GM19035 (cell line): ENCODE results near the gene TENM3.
A peak's percentile ranks its signal among the peaks of the same experiment; 100 is the strongest.

Source experiments
- ATAC-seq: cut with Tn5 transposase; IDR thresholded peaks from one replicate; pipeline ENCODE4 v1.9.1; 2021; ENCODE audit not compliant: unreplicated experiment

The TENM3 gene

DNA sequence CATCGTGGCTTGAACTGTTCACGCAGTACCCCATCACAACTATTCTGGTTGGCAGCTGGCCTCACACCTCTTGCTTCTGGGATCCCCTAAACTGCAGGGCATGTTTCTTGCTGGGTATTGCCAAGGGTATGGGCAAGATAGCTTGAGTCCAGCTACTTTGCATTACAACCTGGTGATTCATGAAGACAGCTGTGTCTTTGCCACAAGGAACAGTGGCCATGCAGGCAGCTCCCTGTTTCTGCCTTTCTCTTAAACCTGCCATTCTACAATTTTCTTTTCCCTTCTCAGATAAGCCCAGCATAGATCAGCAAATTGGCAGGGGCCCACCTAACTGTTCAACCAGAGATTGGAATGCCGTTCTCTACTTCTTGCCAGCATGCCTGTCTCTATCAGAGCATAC lies 42.8 kb downstream of the TENM3 start:
- ATAC-seq: no peak

DNA sequence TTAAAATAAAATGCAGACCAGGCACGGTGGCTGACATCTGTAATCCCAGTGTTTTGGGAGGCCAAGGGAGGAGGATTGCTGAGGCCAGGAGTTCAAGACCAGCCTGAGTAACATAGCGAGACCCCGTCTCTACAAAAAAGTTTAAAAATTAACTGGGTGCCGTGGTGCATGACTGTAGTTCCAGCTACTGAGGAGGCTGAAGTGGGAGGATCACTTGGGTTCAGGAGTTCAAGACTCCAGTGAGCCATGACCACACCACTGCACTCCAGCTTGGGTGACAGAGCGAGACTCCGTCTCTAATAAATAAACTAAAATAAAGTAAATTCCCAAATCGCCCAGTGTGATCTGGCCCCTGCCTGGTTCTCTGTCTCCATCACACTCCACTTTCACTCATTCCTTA lies 43.7 kb downstream of the TENM3 start:
- ATAC-seq: no peak

DNA sequence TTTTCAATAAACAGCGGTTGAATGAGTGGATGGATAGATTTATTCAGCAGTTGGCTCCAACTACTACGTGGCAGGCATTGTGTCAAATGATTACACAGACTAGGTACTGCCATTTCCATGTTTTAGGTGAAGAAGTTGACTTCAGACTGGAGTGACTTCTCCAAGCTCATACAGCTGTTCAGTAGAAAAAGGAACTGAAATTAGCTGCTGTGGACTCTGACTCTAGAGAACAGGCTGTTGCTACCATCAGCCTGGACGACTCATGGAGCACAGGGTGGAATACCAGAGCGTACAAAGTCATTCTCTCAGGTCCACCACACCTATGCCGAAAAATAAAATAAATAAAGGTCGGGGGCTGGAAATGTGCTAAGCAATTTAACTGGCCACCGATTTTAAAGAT lies 45.3 kb downstream of the TENM3 start:
- no peak for ATAC-seq

DNA sequence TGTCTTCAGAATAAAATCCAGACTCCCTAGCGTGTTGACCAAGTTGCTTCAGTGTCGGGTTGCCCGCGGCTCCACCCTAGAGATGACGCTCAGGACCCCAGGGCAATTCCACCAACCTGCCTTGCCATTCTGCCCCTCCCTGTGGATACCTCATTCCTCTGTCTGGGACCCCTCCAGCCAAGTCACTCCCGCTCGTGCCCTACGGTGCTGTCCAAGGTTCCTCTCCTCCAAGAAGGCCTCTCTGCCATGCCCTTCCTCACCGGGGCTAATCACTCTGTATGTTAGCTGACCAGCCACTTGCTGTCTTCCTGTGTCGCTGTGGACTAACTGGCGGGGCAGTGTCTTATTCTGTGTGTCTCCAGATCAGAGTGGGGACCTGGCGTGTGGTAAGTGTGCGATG lies 46.6 kb downstream of the TENM3 start:
- ATAC-seq: no peak

DNA sequence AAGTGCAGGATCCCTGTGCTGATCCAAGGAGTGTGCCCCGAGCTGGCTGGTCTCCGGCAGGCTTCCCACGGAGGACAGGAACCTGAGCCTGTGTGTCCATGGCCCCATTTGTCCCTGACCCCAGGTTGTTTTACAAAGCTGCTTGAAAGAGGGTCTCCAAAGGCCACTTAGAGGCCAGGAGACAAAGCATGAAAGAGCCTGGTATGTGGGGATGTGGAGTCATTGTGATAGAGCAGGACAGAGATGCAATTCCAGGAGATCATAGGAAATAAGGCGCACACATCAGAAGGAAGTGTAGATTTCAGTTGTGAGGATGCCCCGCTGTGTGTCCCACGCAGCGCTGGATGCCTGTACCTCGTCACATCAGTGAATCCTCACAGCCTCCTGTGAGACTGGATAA lies 48.0 kb downstream of the TENM3 start:
- ATAC-seq: no peak

DNA sequence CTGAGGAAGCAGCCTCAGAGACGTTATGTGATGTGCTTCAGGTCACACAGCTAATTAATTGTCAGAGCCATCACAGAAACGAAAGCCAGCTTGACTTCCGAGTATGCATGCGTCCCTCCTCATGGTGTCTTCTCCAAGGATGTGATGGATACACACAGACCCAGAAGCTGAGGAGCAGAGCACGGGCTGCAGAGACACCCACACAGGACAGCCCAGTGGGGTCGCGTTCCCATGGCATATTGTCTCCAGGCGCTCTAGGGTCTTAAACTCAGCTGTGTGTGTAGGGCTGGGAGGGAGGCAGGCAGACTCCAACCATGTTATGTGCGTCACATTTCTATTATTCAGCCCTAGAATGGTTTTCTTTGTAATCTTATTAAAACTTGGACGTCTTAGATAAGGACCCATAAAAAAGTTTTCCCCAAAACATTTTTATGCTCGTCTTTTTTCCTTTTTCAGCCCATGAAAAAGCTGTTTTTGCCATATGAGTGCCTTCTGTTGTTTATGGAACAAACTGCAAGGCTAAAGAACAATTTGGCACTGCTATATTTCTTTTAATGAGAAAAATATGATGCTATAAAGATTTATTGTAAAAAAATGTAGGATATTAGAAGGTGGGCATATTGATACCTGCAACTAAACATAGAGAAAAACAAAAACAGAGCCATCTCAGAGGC lies 48.5 kb downstream of the TENM3 start:
- no peak for ATAC-seq

DNA sequence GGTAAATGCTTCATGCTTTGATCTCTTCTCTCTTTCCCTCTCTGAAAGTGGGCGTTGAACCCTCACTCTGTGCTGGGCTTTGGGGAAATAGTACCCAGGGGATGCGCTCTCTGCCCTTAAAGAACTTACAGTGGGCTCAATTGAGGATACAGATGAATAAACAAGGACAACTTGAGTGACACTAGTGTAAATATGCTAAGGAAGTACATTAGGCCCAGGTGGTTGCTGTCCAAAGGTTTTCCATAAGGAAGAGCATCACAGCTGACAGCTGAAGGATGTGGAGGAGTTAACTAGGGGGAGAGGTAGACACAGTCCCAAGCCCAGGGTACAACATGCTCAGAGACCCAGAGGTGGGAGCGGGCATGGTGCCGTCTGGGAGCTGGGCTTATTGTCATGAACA lies 49.4 kb downstream of the TENM3 start:
- ATAC-seq: no peak

DNA sequence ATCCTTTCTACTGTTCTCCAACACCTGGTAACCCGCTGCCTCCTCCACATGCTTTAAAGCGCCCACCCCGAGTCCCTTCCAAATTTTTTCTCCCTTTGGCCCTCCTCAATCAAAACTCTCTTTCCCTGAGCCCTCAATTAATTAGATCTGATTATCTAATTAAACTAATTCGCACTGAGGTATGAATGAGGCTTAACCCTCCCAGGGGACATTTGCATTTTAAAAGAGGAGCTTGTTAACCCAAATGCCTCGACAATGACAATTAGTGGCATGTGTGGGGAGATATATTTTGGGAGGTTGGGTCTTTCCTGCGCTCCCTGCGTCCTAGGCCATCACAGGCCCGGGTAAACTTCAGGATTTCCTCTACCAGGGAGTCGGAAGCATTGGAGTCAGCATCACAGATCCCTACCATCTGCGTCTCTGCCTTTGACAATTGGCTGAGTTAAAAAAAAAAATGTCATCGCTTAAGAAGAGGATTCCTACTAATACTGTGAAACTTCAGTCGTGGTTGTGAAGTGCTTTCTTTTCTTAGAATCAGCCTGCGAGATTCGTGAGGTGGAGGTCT lies 50.6 kb downstream of the TENM3 start:
- no peak for ATAC-seq

DNA sequence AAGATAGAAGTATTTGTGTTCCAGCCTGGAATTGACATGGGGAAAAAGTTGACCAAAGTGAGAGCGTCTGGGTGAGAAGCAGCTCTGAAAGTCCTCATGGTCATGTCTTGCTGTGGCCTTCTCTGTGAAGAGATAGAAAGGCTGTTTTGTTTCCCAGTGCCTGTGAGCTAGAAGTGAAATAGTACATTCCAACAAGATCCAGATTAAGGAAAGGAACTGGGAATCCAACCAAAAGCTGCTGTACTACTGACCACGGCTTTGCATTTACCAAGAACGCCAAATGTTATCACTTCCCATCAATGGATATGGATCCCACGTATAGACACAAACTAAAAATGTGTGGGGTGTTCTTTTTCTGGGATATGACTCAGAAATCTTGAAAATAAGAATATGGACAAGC lies 51.2 kb downstream of the TENM3 start:
- no peak for ATAC-seq

DNA sequence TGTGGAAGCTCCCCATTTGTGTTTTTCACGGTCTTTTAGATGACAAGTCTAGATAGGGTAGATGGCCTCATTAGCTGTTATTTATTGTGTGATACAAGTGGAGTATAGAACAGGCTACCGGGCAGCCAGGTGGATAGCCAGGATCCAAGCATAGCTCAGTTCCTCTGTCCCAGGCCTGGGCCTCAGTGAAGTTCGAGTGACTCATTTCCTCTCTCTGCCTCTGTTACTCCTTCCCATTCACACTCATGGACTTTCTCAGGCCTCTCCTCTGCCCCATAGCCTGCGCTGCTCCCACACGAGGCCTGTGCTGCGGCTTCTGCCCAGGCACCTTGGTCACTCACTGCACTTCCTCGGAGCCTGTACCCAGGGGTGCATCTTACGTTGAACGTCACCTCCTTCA lies 54.5 kb downstream of the TENM3 start:
- ATAC-seq: no peak

DNA sequence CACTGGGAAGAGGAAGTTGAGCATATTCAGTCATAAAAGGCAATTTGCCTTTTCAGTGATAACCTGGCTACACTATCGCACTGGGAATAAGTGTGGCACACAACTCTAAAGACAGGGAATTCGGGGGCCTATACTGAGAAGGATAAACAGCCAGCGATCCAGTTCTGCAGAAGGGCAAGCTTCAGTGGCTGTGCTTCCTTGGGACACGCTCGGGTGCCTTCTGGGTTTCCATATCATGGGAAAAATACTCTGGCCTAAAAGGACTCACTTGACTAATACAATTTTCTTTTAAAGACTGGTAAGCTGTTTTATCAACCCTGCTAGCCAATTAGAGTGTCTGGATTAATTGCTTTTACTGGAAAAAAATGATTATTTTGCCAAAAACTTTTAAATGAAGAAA lies 58.5 kb downstream of the TENM3 start:
- ATAC-seq: no peak

DNA sequence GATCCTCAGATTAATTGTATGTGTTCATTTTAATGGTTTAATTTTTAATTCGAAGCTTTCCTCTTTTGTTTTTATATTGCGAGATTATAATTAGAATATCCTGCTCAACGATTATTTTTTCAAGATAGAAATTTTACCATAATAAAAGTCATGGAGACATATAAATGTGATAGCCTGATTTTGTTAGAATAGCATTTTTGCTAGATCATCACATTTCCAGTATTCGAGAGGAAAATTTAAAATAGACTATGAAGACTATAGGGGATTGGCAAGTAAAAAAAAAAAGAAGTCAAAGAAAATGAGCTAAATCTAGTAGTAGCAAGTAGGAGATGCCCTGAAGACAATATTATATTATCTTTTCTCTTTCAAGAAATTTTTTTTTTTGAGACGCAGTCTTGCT lies 60.6 kb downstream of the TENM3 start:
- no peak for ATAC-seq

DNA sequence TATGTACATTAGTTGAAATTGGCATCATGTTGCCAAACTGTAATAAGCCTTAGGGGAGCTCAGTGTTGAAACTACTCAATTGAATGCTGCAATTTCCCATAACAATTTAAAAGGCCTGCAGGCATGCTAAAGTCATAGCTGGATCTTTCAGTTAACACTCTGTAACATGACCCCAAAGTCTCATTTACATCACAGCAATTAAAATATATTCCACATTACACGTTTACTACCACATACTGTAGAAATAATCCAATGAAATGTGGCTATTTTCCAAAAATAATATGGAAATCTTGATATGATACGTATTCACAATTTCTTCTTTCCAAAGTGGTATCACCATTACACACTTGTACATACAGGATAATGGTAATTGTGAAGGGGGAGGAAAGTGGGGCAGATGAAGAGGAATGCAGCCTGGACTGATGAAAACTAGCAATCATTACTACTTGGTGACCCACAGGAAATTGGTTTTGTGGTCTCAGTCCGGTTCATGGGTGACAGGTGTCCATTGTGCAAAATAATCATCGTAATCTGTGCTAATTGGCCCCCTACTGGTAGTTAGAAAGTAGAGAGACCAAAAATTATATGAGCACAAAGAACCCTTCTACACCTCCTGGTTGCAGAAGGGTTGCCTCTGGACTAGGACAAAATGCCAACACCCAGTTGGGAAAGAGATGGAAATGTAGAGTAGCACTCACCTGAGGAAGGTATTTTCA lies 63.7 kb downstream of the TENM3 start:
- ATAC-seq: peak; percentile 48

DNA sequence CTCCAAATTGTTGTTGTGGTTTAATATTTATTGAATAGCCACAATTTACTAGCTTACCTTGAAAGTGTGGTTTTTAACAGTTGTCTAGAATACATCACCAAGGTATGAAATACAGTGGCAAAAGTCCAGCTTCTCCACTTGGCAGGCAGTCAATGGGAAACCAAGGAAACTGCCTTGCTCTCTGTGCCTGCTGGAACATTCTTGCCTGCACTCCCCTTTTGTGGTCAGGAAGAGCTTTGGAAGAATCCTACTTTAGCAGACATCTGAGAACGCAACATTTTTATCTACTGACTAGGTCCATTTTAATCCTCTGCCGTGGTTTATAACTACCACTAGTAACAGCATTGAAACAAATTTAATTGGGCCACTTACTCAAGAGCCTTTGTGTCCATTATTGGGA lies 64.5 kb downstream of the TENM3 start:
- ATAC-seq: no peak

DNA sequence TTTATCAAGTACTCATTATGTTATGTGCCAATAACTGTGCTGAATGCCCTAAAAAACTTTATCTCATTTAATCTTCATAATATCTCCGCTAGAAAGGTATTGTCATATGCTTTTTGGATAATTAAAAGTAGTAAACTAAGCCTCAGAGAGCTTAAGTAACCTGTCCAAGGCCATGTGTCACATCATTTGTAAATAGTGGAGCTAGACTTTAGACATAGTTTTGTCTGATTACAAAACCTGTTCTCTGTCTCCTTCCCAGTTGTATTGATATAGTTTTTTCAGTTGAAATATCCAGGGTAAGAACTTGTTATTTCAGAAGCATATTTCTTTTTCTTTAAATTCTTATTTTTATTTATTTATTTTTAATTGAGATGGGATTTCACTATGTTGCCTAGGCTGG lies 66.7 kb downstream of the TENM3 start:
- no peak for ATAC-seq

DNA sequence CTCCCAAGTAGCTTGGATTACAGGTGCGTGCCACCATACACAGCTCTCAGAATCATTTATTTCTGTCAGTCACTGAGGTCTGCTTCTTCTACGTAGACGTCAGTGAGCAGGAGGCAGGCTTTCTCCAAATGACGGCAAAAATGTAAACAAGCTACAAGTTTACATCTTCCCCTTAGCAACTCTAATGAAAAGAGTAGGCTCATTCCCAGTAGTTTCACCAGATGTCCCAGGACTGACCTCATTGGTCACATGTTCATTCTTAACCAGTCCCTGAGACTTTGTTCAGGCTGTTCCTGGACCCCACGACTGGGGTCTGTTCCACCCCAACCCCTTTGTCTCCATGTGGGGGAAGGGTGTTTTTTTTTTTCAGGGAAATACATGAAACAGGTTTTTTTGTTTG lies 67.1 kb downstream of the TENM3 start:
- no peak for ATAC-seq

DNA sequence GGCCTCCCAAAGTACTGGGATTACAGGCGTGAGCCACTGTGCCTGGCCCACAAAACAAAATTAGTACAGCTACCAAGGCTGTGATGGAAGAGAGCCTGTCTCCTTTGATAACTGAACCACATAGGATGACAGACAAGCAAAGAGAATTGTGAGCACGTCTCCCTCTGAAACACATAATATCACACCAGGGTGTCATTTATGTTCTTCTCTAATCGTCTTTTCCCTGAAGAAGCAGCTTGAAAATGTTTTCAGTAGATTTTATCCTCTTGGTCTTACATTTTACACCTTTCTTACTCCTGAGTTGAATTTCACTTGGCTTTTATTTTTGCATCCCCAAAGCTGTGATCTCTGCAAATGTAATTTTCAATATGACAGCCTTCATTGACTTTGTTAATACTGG lies 67.8 kb downstream of the TENM3 start:
- no peak for ATAC-seq

DNA sequence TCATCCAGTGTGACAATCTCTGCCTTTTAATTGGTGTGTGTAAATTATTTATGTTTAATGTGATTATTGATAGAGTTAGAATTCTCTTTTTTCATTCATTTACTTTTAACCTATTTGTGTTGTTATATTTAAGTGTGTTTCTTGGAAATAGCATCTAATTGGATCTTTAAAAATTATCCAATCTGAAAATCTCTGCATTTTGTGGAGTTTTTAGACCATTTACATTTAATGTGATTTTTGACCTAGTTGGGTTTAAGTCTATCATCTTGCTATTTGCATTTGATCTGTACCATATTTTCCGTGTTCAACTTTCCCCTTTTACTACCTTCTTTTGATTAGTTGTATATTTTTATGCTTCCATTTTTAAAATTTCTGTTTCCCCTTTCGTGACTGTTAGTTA lies 71.3 kb downstream of the TENM3 start:
- ATAC-seq: no peak

DNA sequence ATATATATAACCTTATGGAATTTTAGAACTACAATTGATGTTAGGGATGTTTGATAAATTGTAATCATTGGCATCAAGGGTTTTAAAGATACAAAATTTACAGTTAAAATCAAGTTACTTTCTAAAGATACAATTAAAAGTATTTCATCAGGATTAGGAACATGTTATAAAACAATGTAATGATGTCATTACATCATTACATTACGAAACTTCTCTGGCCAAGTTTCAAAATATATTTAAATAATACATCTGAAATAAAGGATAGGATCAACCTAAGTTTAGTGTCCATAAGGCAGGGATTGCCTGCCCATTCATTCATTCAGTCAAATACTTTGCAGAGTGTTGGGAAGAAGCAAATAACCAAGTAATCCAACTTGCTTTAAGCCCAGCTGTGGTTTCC lies 75.1 kb downstream of the TENM3 start:
- no peak for ATAC-seq

DNA sequence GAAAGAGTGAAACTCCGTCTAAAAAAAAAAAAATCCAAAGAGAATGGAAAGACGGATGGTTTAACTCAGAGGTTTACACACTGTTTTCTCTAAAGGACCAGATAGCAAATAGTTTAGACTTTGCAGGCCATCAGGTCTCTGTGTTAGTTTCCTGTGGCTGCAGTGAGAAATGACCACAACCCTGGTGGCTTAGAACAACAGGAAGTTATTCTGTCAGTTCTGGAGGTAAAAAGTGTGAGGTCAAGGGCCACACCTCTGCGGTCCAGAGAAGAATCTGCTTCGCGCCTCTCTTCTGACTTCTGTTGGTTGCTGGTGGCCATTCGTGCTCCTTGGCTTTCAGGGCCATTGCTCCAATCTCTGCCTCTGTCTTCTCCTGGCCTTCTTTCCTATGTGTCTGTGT lies 76.9 kb downstream of the TENM3 start:
- ATAC-seq: no peak

DNA sequence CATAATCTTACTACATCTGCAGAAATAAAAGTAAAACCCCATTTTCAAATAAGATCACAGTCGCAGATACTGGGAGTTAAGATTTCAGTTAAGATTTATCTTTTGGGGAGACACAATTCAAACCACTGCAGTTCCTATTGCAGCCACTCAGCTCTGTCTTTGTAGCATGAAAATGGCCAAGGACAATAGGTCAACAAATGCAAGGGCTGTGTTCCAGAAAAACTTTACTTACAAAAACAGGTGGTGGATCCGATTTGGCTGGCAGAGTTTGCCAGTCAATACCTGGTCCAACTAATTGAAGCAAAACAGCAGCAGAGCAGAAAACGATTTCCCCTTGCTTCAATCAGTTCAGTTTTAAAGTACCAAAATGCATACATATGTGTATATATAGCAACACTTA lies 77.4 kb downstream of the TENM3 start:
- ATAC-seq: no peak

DNA sequence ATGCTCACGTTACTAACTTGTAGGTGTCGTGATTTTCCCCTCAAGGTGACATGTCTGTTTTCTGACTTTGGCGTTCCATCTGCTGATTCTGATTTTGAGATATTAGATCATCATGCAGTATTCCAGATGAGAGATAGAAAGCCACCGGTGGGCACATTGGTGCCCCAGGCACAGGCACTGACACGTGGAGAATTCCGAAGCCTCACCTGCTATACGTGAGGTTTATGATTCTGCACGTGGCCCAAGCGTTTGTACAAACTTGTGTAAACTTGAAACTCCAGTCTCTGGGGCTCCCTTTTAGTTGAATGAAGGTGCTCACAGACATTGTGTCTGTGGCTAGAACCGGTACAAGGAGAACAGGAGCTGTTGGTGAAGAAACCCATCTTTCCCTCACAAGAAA lies 81.1 kb downstream of the TENM3 start:
- ATAC-seq: no peak

DNA sequence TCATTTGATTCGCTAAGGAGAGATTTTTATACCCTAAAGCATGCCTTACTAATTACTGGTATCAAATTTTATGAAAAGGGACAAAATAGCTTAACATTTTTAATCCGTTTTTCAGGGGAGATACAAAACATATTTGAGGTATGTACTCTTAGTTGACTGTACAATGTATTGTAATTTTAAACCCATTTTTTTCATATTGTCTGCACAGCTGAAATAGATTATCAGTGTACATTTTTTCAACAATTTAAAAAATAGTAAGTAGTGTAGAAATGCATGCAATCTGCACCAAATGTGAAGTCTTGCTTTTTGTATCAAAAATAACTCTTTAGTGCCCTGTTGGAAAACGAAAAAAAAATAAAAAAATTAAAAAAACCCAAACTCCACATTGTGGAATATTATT lies 82.2 kb downstream of the TENM3 start:
- no peak for ATAC-seq
